DND-41 (cell line): Measurements from ENCODE around the gene TWF2.

Source experiments
- CTCF ChIP-seq: IDR thresholded peaks from 2 replicates; pipeline ENCODE4 v1.5.1; 2012; ENCODE audit warnings: borderline replicate concordance, low read length, moderate library complexity, mild to moderate bottlenecking; ENCODE audit not compliant: poor library complexity, severe bottlenecking; ENCODE audit errors: extremely low read depth
- EZH2 ChIP-seq: IDR thresholded peaks from 3 replicates; pipeline ENCODE4 v1.6.1; 2012; ENCODE audit warnings: borderline replicate concordance, low read depth, mild to moderate bottlenecking, moderate library complexity, low read length, inconsistent platforms; ENCODE audit not compliant: severe bottlenecking

- TF ChIP-seq CTCF, result peak; percentile 46
- no peak for TF ChIP-seq EZH2
These were observed 6.5 kb downstream of the TWF2 start for GRCh38 chr3:52232279-52233107.
